Epithelial cell of esophagus (primary cell): ENCODE results near the gene TMED4.

Experiments used
- DNase-seq: peaks from one replicate; pipeline ENCODE4 v3.0.0; 2010; ENCODE audit warnings: low read depth
- H3K4me3 ChIP-seq: 2 replicates; pipeline ENCODE4 v1.5.1; 2011; ENCODE audit warnings: mild to moderate bottlenecking, low read length, control low read depth
- TF ChIP-seq, protein P1 (sequence below): IDR thresholded peaks from 2 replicates; pipeline ENCODE4 v1.5.1; 2011; ENCODE audit warnings: low read depth, mild to moderate bottlenecking, low read length, control low read depth, inconsistent platforms; ENCODE audit not compliant: insufficient read depth; ENCODE audit errors: missing control alignments

TMED4 gene

DNA sequence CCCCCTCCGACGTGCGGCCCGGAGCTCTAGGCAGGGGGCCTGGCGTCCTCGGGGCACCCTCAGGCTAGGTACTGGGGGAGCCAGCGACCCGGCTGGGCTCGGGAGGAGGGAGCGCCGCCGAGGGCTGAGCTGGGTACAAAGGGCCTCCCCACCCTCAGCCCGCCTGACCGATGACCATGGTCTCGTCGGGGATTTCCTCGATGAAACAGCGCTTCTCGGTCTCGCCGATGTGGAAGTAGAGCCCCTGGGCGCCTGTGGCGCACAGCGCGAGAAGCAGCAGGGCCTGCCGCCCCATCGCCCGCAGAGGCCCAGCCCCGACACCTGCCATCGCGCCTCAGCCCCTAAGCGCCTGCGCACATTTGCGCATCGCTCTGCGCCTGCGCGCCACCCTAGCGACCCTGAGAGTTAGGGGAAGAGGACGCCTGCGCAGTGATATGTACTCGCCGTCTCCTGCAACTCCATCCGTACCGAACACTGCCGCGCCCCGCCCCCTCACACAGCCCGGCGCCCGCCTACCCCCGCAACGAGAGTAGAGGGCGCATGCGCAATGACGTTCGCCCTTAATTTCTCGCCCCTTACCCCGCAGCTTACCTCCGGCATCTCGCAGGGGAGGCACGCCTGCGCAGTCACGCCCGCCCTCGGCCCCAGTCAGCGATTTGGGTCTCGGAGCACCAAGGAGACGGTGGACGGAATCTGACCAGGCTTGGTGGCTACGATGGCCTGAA, at the start of gene TMED4:
Gene TMED4 (minus strand): TSS at position 353 of the 725 bp plus-strand sequence. CDS start 25 bp downstream, at position 328.
- peak within 1 kb of the TSS; percentile 79 for H3K4me3 ChIP-seq
- TF ChIP-seq, protein P1, sequence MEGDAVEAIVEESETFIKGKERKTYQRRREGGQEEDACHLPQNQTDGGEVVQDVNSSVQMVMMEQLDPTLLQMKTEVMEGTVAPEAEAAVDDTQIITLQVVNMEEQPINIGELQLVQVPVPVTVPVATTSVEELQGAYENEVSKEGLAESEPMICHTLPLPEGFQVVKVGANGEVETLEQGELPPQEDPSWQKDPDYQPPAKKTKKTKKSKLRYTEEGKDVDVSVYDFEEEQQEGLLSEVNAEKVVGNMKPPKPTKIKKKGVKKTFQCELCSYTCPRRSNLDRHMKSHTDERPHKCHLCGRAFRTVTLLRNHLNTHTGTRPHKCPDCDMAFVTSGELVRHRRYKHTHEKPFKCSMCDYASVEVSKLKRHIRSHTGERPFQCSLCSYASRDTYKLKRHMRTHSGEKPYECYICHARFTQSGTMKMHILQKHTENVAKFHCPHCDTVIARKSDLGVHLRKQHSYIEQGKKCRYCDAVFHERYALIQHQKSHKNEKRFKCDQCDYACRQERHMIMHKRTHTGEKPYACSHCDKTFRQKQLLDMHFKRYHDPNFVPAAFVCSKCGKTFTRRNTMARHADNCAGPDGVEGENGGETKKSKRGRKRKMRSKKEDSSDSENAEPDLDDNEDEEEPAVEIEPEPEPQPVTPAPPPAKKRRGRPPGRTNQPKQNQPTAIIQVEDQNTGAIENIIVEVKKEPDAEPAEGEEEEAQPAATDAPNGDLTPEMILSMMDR, result no peak

DNA sequence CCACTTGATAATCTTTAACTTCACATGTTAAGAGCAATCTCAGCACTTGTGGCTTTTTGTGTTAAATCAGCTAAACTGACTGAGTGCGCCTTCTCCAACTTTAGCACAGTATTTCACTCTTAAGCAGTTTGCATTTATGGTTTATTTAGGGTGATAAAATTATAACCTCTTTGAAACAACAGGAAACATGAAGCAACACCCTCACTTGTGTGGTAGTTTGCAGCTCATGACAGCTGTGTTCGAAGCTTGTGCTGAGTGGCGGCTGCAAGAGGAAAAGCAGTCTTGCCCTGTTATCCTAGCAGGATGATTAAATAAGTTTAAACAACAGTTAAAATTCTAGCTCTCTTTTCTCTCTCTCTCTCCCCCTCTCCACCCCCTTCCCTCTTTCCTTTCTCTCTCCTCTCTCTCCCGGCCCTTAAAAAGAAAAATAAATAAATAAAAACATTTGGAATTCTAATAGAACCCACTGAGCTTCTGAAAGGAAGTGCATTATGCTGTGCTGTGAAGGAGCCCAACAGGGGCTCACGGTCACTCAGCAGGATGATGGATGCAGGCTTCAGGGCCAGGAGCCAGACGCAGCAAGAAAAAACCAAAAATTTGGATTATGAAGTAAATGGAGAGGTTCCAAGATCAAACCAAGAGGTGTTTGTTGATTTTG, 49.6 kb upstream of the TMED4 start:
- no peak for DNase-seq
- TF ChIP-seq, protein P1, result no peak
- no peak overlapping the region for H3K4me3 ChIP-seq

More for the DNA sequence above, at the start of gene TMED4:
- peak; percentile 99 for DNase-seq

DNA sequence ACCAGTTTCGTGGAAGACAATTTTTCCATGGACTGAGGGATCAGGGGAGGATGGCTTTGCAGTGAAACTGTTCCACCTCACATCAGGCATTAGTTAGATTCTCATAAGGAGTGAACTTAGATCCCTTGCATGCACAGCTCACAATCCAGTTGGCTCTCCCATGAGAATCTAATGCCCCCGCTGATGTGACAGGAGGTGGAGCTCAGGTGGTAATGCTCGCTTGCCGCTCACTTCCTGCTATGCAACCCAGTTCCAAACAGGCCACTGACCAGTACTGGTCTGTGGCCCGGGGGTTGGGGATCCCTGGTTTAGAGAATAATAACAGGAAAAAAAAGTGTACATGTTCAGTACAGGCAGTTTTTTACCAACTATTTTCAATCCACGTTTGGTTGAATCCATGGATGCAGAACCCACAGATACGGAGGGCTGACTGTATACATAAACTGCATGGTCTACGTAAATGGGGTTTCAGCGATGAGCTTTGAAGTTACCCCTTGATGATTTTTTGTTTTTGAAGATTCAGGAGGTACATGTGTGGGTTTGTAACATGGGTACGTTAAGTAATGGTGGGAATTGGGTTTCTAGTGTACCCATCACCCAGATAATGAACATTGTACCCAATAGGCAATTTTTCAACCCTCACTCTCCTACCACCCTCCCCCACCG, 48.9 kb upstream of the TMED4 start:
- H3K4me3 ChIP-seq, result no peak overlapping the region
- no peak for DNase-seq
- TF ChIP-seq, protein P1, result no peak

DNA sequence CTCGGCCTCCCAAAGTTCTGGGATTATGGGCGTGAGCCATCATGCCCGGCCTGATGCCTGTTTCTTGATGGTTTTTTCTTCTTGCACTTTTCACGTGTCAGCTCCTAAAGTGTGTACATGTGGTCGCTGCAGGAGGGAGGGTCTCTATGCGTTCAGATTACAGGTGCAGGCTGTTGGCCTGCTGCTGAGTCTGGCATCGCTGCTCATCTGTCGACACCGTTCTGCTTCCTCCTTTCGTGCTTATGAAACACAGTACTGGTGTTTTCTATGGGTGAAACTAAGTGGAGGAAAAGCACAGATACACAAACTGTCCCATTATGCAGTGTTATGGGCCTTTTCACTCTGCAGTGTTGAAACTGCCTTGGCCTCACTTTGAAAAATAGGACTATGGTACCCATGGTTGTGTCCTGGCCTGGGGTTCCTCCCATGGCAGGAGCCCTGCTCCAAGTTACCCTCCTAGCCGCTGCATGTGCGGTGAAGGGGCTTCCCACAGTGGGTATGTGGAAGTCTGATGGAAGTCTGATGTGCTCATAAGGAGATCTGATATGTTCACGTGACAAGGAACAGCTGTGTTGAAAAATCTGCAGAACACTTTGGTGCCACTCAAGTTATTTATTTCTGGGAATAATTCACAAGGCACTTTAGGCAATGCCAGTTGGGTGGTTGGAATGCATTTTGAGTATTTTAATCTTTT, 47.9 kb upstream of the TMED4 start:
- TF ChIP-seq, protein P1, result no peak
- DNase-seq, result no peak

DNA sequence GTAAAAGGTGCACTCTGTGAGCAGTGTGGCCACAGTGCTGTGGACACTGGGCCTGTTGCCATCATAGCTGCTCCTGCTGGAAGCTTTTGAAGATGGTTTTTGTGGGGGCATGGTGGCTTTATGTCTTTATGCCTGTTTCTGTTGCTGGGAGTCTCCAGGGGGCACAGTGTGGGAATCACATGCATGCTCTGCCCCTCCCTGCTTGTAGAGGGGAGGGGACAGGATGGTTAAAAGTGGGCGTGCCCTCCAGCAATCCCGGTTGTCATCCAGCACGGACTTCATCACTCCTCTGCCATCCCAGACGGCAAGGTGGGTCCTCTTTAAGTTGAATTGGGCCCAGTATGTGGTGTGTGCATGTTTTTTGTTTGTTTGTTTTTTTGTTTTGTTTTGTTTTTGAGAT, 44.6 kb upstream of the TMED4 start:
- no peak overlapping the region for H3K4me3 ChIP-seq
- TF ChIP-seq, protein P1, result no peak
- no peak for DNase-seq

More for the DNA sequence above, 47.9 kb upstream of the TMED4 start:
- no peak overlapping the region for H3K4me3 ChIP-seq

DNA sequence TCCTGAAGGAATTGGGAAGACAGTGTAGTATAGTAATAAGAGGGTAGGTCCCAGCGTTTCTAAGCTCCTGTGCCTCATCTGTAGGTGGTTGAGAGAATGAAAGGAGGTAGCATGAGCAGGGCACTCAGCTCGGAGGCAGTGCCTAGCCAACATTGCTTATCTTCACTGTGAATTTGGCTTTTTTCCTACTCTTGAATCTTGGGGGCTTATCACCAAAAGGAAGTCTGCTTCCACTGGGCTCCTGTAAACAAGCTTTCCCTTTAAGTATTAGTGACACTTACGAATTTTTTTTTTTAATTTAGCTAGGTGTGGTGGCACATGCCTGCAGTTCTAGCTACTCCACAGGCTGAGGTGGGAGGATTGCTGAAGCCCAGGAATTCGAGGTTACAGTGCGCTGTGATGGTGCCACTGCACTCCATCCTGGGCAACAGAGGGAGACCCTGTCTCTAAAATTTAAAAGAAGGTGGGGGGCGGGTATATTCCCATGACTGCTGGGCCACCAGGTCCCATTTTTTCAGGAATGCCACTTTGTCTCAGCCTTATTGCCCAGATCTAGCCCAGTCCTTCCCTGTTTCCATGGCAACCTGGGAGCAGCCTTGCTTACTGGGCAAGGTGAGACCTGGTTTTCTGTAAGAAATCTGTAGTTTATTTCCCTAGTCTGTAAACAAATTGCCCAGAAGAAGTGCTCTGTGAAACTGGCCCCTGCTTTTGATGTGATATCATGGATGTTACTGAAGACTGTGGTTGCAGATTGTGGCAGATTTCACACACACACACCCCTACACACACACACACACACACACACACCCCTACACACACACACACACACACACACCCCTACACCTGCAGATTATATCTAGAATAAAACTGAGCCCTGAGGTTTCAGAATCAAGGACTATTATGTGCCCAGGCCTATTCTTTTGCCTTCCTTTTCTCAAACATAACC, 43.8 kb upstream of the TMED4 start:
- TF ChIP-seq, protein P1, result no peak
- DNase-seq, result no peak
- H3K4me3 ChIP-seq, result no peak overlapping the region
